GM12801 (cell line): Measurements from ENCODE around the gene LRRC43.

Experiments
- CTCF ChIP-seq: IDR thresholded peaks from one replicate; pipeline ENCODE4 v1.5.1; 2011; ENCODE audit warnings: control low read depth; ENCODE audit not compliant: insufficient read length; ENCODE audit errors: extremely low read depth

The LRRC43 gene

GRCh38 chr12:122200541-122201175, 17.7 kb downstream of the LRRC43 start:
- TF ChIP-seq CTCF = no peak

- no peak for TF ChIP-seq CTCF
These were observed 18.5 kb downstream of the LRRC43 start for GRCh38 chr12:122201381-122201780.

- no peak for TF ChIP-seq CTCF
These were observed 19.1 kb downstream of the LRRC43 start for GRCh38 chr12:122202017-122202416.

GRCh38 chr12:122203301-122204166, 20.6 kb downstream of the LRRC43 start, which contains the start of gene B3GNT4:
B3GNT4 (plus strand) TSS chr12:122203709; CDS start chr12:122204619, 910 bp downstream.
- no peak for TF ChIP-seq CTCF

- no peak for TF ChIP-seq CTCF
These were observed 21.5 kb downstream of the LRRC43 start for GRCh38 chr12:122204167-122205052.

- no peak for TF ChIP-seq CTCF
These were observed 22.4 kb downstream of the LRRC43 start for GRCh38 chr12:122205053-122205925.
